Endothelial cell of umbilical vein (primary cell): ENCODE data around the gene VPS11. TPM values are rescaled to one million over a fixed set of nuclear protein-coding genes. Genes with fewer than 3 reads are reported as not detected.

Source experiments
- BruUV-seq: library from RNA; stranded (reverse); fragments of 400-500 nt; replicated peaks from 2 replicates; lab custom pipeline; 2021; lab: Mats Ljungman, UMichigan
- CTCF ChIA-PET: fragments of 300-600, 350-600 bp; sonication (Branson Sonifier 250); formaldehyde crosslinking; loops from one replicate; lab custom pipeline; 2021; ENCODE audit warnings: antibody characterized with exemption, inconsistent platforms; lab: Charles Lee
- POLR2A ChIA-PET: fragments of 300-600, 350-600 bp; sonication (Branson Sonifier 250); formaldehyde crosslinking; loops from one replicate; lab custom pipeline; 2021; ENCODE audit warnings: antibody characterized with exemption, inconsistent platforms; lab: Charles Lee
- DNase-seq: peaks from one replicate; pipeline ENCODE4 v3.0.0-alpha.2; 2011; ENCODE audit warnings: low read depth, low spot score
- FAIRE-seq: peaks from 2 replicates; lab custom pipeline; 2011; peaks lifted over from hg19 to GRCh38; lab: Jason Lieb, UNC
- H2AFZ ChIP-seq: 2 replicates; pipeline ENCODE4 v1.6.0; 2012; ENCODE audit warnings: low read depth, low read length, control low read depth, inconsistent platforms
- H3K27ac ChIP-seq: 2 replicates; pipeline ENCODE4 v1.5.1; 2011; ENCODE audit warnings: low read depth, mild to moderate bottlenecking, control low read depth, low read length, moderate library complexity; ENCODE audit not compliant: insufficient read depth
- H3K27me3 ChIP-seq, 2 experiments: 2 replicates each; pipeline versions ENCODE4 v1.6.0 to v1.6.1; 2011; ENCODE audit warnings: low read length in 2 of 2, mixed read lengths in 1 of 2; ENCODE audit not compliant: control insufficient read depth in 2 of 2, insufficient read depth in 2 of 2
- H3K36me3 ChIP-seq, 2 experiments: 2 replicates in 1 of 2; 3 replicates in 1 of 2; pipeline ENCODE4 v1.5.1; 2011; ENCODE audit warnings: low read length in 2 of 2, mild to moderate bottlenecking in 1 of 2, moderate library complexity in 1 of 2; ENCODE audit not compliant: control insufficient read depth in 2 of 2, insufficient read depth in 2 of 2; ENCODE audit errors: extremely low read depth in 1 of 2
- H3K4me1 ChIP-seq: 3 replicates; pipeline ENCODE4 v1.5.1; 2011; ENCODE audit warnings: mild to moderate bottlenecking, low read length; ENCODE audit not compliant: control insufficient read depth, insufficient read depth; ENCODE audit errors: extremely low read depth
- H3K4me2 ChIP-seq: 2 replicates; pipeline ENCODE4 v1.6.1; 2011; ENCODE audit warnings: low read length, control low read depth, mixed read lengths; ENCODE audit not compliant: insufficient read depth
- H3K4me3 ChIP-seq, 3 experiments: fragments of 200-600 bp in 1 of 3; sonication (generic), shearing (Covaris generic) in 1 of 3; replicated peaks in 1 of 3; 2 replicates each; pipeline ENCODE4 v1.5.1; 2011 to 2016; ENCODE audit warnings: control low read depth in 3 of 3, low read length in 3 of 3, mild to moderate bottlenecking in 2 of 3, inconsistent platforms in 1 of 3, low read depth in 1 of 3, moderate library complexity in 1 of 3; ENCODE audit not compliant: insufficient read depth in 1 of 3
- H3K79me2 ChIP-seq: 2 replicates; pipeline ENCODE4 v1.6.0; 2012; ENCODE audit warnings: low read length, inconsistent platforms; ENCODE audit not compliant: control insufficient read depth, insufficient read depth
- H3K9ac ChIP-seq: replicated peaks from 2 replicates; pipeline ENCODE3; 2011; ENCODE audit warnings: low read length, control low read depth; ENCODE audit not compliant: insufficient read depth; ENCODE audit errors: extremely low read depth
- H3K9me1 ChIP-seq: replicated peaks from 3 replicates; pipeline ENCODE4 v1.6.0; 2011; ENCODE audit warnings: mild to moderate bottlenecking, low read length; ENCODE audit not compliant: control insufficient read depth, insufficient read depth; ENCODE audit errors: extremely low read depth
- H3K9me3 ChIP-seq: replicated peaks from 2 replicates; pipeline ENCODE4 v1.5.1; 2012; ENCODE audit warnings: low read length, inconsistent platforms; ENCODE audit not compliant: control insufficient read depth, insufficient read depth
- H4K20me1 ChIP-seq: replicated peaks from 2 replicates; pipeline ENCODE3; 2011; ENCODE audit warnings: mild to moderate bottlenecking, low read length; ENCODE audit not compliant: control insufficient read depth, insufficient read depth; ENCODE audit errors: extremely low read depth
- CTCF ChIP-seq, 2 donors: IDR thresholded peaks; 1 replicate in 1 of 2; 2 replicates in 1 of 2; pipeline ENCODE4 v1.5.1; 2011; ENCODE audit warnings: low read length in 2 of 2, mild to moderate bottlenecking in 2 of 2, moderate library complexity in 2 of 2, control low read depth in 1 of 2, inconsistent platforms in 1 of 2, low read depth in 1 of 2; ENCODE audit not compliant: insufficient read depth in 1 of 2; ENCODE audit errors: extremely low read depth in 1 of 2
- EZH2 ChIP-seq: IDR thresholded peaks from 2 replicates; pipeline ENCODE4 v1.6.1; 2012; ENCODE audit warnings: borderline replicate concordance, low read depth, mild to moderate bottlenecking, moderate library complexity, low read length, inconsistent platforms; ENCODE audit not compliant: severe bottlenecking
- FOS ChIP-seq: IDR thresholded peaks from 2 replicates; pipeline ENCODE4 v1.6.1; 2011; ENCODE audit warnings: mild to moderate bottlenecking, low read length, moderate library complexity, borderline replicate concordance; ENCODE audit not compliant: insufficient read depth
- GATA2 ChIP-seq: IDR thresholded peaks from 2 replicates; pipeline ENCODE4 v1.7.0; 2011; ENCODE audit warnings: low read depth, mild to moderate bottlenecking, moderate library complexity, mixed read lengths, low read length; ENCODE audit not compliant: insufficient read length, insufficient read depth
- JUN ChIP-seq: IDR thresholded peaks from 2 replicates; pipeline ENCODE4 v1.6.1; 2011; ENCODE audit warnings: borderline replicate concordance, low read depth; ENCODE audit not compliant: insufficient read length, insufficient read depth
- MAX ChIP-seq: IDR thresholded peaks from 2 replicates; pipeline ENCODE4 v1.6.1; 2011; ENCODE audit not compliant: insufficient read depth, insufficient read length
- MYC ChIP-seq: IDR thresholded peaks from one replicate; pipeline ENCODE4 v1.6.1; 2011; ENCODE audit warnings: mild to moderate bottlenecking, low read depth, low read length
- POLR2A ChIP-seq: IDR thresholded peaks from 2 replicates; pipeline ENCODE4 v1.6.1; 2012; ENCODE audit warnings: low read depth, mild to moderate bottlenecking, control low read depth, low read length
- POLR2AphosphoS5 ChIP-seq: IDR thresholded peaks from 2 replicates; pipeline ENCODE4 v1.6.1; 2012; ENCODE audit warnings: low read depth, mild to moderate bottlenecking, control low read depth, low read length, moderate library complexity; ENCODE audit not compliant: insufficient read depth
- dilution Hi-C: fragments of 300-500 bp; cut with MboI; formaldehyde crosslinking; loops from one replicate; pipeline ENCODE4 v1.15.0; 2019; ENCODE audit warnings: low sequenced_read_pairs; ENCODE audit not compliant: extremely low pct_ligation_motif_present
- intact Hi-C: fragments of 100-400 bp; cut with micrococcal nuclease; formaldehyde crosslinking; loops from one replicate; pipeline ENCODE4 v1.10.0; 2022
- polyA plus RNA-seq, 4 experiments: library from polyadenylated mRNA; depleted of rRNA in 3 of 4; stranded (reverse) in 3 of 4; unstranded in 1 of 4; fragments of >200 nt; gene quantifications; 2 replicates each; pipeline versions ENCODE4 v1.2.1 to v1.2.3, GENCODE V29; 2011 to 2012; ENCODE audit warnings: missing spikeins in 1 of 4
- total RNA-seq: library from RNA; stranded (reverse); gene quantifications from 2 replicates; pipeline ENCODE4 v1.2.3, GENCODE V29; 2021

Gene VPS11
- total and polyA plus RNA-seq, 2 donors (not counting 3 experiments of a cell fraction or from before 2014, with no cell fraction given): 26.4 to 31.0 TPM

- Histone ChIP-seq H3K4me2 (no peak overlapping the region), H3K36me3 (peaks cover 7 to 27% of the 10 kb centered on the region in 2 experiments), H3K79me2 (no peaks in the 10 kb centered on the region), H3K9ac (no peak overlapping the region), H4K20me1 (no peaks in the 10 kb centered on the region), H3K9me1 (no peaks in the 10 kb centered on the region), H3K27me3 (no peaks in the 10 kb centered on the region), H3K4me1 (peaks cover 5% of the 10 kb centered on the region), H2AFZ (no peak overlapping the region), H3K27ac (no peak overlapping the region), H3K4me3 (no peak overlapping the region), H3K9me3 (no peaks in the 10 kb centered on the region)
- dilution Hi-C loops (no loop called here), intact Hi-C loops (no loop called here)
- FAIRE-seq: no peak
- TF ChIP-seq POLR2A (no peak), FOS (no peak), CTCF (IDR thresholded peaks at IDR 0.05; ENCODE audit: extremely low read depth in 1 of 2, insufficient read depth in 1 of 2, low read depth in 1 of 2, low read length in 2 of 2) (no peak), MYC (no peak), GATA2 (no peak), POLR2AphosphoS5 (no peak), JUN (no peak), EZH2 (no peak), MAX (no peak)
- ChIA-PET POLR2A (no interaction called here), CTCF (interaction anchor here (1.2 kb wide), 1 partner anchor 11 kb away, joined by 3 read pairs; no protein-coding TSS in a partner anchor)
- BruUV-seq: no TSS peak
- no peak for DNase-seq
Measured at GRCh38 chr11:119113716-119114115, 46.1 kb downstream of the VPS11 start.
